Measurements from ENCODE around the gene YPEL2. TPM values are rescaled to one million over a fixed set of nuclear protein-coding genes. Genes with fewer than 3 reads are reported as not detected.

The YPEL2 gene
- total RNA-seq, 4 donors from 2014 or later, result 55.2 to 65.4 (median 56.1) TPM

GRCh38 chr17:59405944-59406705 is 74.7 kb downstream of the YPEL2 start:
- no peak for TF ChIP-seq CTCF (IDR thresholded peaks at IDR 0.05; ENCODE audit: low read depth)

- no peak for TF ChIP-seq CTCF (IDR thresholded peaks at IDR 0.05; ENCODE audit: low read depth)
Measured at GRCh38 chr17:59406808-59407381, 75.4 kb downstream of the YPEL2 start.

- TF ChIP-seq CTCF (IDR thresholded peaks at IDR 0.05; ENCODE audit: low read depth), result no peak
Measured at GRCh38 chr17:59409336-59410048, 78.0 kb downstream of the YPEL2 start.

GRCh38 chr17:59410049-59410437 is 78.6 kb downstream of the YPEL2 start:
- no peak for TF ChIP-seq CTCF (IDR thresholded peaks at IDR 0.05; ENCODE audit: low read depth)

GRCh38 chr17:59413014-59413766 is 81.7 kb downstream of the YPEL2 start:
- no peak for TF ChIP-seq CTCF (IDR thresholded peaks at IDR 0.05; ENCODE audit: low read depth)

GRCh38 chr17:59415397-59415796 is 83.9 kb downstream of the YPEL2 start:
- no peak for TF ChIP-seq CTCF (IDR thresholded peaks at IDR 0.05; ENCODE audit: low read depth)
